Liver (tissue), 9 donors: ENCODE data around the gene CIB4. TPM values are rescaled to one million over a fixed set of nuclear protein-coding genes. Genes with fewer than 3 reads are reported as not detected.

Experiments
- DNase-seq: peaks from one replicate; pipeline ENCODE4 v3.0.0-alpha.2; 2017; ENCODE audit warnings: low spot score
- H3K27ac ChIP-seq, 2 donors: one replicate each; pipeline ENCODE4 v1.7.0; 2013; ENCODE audit warnings: inconsistent platforms in 2 of 2, low read length in 2 of 2, control low read depth in 1 of 2, low read depth in 1 of 2, mild to moderate bottlenecking in 1 of 2
- H3K27me3 ChIP-seq, 4 donors: one replicate each; pipeline versions ENCODE4 v1.6.1 to v1.7.0; 2013; ENCODE audit warnings: low read length in 3 of 4, inconsistent platforms in 1 of 4, mild to moderate bottlenecking in 1 of 4, moderate library complexity in 1 of 4; ENCODE audit not compliant: control insufficient read depth in 4 of 4, insufficient read depth in 4 of 4
- H3K36me3 ChIP-seq, 4 donors: one replicate each; pipeline versions ENCODE4 v1.6.1 to v1.7.0; 2013; ENCODE audit warnings: low read length in 3 of 4, mild to moderate bottlenecking in 3 of 4, low read depth in 1 of 4, moderate library complexity in 1 of 4; ENCODE audit not compliant: control insufficient read depth in 4 of 4, insufficient read depth in 3 of 4
- H3K4me1 ChIP-seq, 4 donors: one replicate each; pipeline versions ENCODE4 v1.6.1 to v1.7.0; 2013; ENCODE audit warnings: low read length in 3 of 4, mild to moderate bottlenecking in 3 of 4, moderate library complexity in 1 of 4; ENCODE audit not compliant: control insufficient read depth in 4 of 4, insufficient read depth in 4 of 4
- H3K4me3 ChIP-seq, 3 donors: one replicate each; pipeline versions ENCODE4 v1.6.1 to v1.7.0; 2013; ENCODE audit warnings: low read length in 3 of 3, control low read depth in 1 of 3, low read depth in 1 of 3, mild to moderate bottlenecking in 1 of 3
- H3K9ac ChIP-seq, 2 donors: one replicate each; pipeline ENCODE4 v1.7.0; 2013; ENCODE audit warnings: low read length in 2 of 2, mild to moderate bottlenecking in 2 of 2, moderate library complexity in 2 of 2, control low read depth in 1 of 2, low read depth in 1 of 2
- H3K9me3 ChIP-seq, 4 donors: one replicate each; pipeline versions ENCODE4 v1.6.1 to v1.7.0; 2013; ENCODE audit warnings: low read length in 3 of 4; ENCODE audit not compliant: control insufficient read depth in 4 of 4
- ATF3 ChIP-seq: IDR thresholded peaks from 2 replicates; pipeline ENCODE4 v1.6.1; 2016; ENCODE audit warnings: antibody characterized with exemption
- CTCF ChIP-seq: fragments of 150-350 bp; IDR thresholded peaks from 2 replicates; pipeline ENCODE4 v1.5.1; 2017; ENCODE audit warnings: improper control_type of control experiment, low read depth, low read length; ENCODE audit not compliant: missing input control
- EGR1 ChIP-seq, 2 donors: IDR thresholded peaks; 2 replicates each; pipeline ENCODE4 v1.6.1; 2016 to 2018; ENCODE audit warnings: antibody characterized with exemption in 2 of 2, low read depth in 2 of 2
- FOXA1 ChIP-seq: IDR thresholded peaks from 2 replicates; pipeline ENCODE4 v1.6.1; 2016; ENCODE audit warnings: antibody characterized with exemption
- FOXA2 ChIP-seq: IDR thresholded peaks from 2 replicates; pipeline ENCODE4 v1.6.1; 2016; ENCODE audit warnings: antibody characterized with exemption
- GABPA ChIP-seq, 2 donors: IDR thresholded peaks in 1 of 2; conservative IDR thresholded peaks in 1 of 2; 2 replicates each; pipeline ENCODE4 v1.6.1; 2016; ENCODE audit warnings: antibody characterized with exemption in 2 of 2, mild to moderate bottlenecking in 1 of 2, moderate library complexity in 1 of 2
- HNF4A ChIP-seq, 2 donors: conservative IDR thresholded peaks; 2 replicates each; pipeline ENCODE4 v1.6.1; 2016; ENCODE audit warnings: antibody characterized with exemption in 2 of 2, mild to moderate bottlenecking in 2 of 2
- HNF4G ChIP-seq: IDR thresholded peaks from 2 replicates; pipeline ENCODE4 v1.6.1; 2016; ENCODE audit warnings: antibody characterized with exemption
- JUND ChIP-seq, 2 donors: IDR thresholded peaks; 2 replicates each; pipeline ENCODE4 v1.6.1; 2016; ENCODE audit warnings: antibody characterized with exemption in 2 of 2
- MAX ChIP-seq: IDR thresholded peaks from 2 replicates; pipeline ENCODE4 v1.6.1; 2016; ENCODE audit warnings: antibody characterized with exemption
- NR2F2 ChIP-seq: IDR thresholded peaks from 2 replicates; pipeline ENCODE4 v1.6.1; 2016; ENCODE audit warnings: antibody characterized with exemption
- RAD21 ChIP-seq, 2 donors: IDR thresholded peaks; 2 replicates each; pipeline ENCODE4 v1.6.1; 2016; ENCODE audit warnings: antibody characterized with exemption in 2 of 2, mild to moderate bottlenecking in 2 of 2
- REST ChIP-seq: IDR thresholded peaks from 2 replicates; pipeline ENCODE4 v1.6.1; 2016; ENCODE audit warnings: antibody characterized with exemption, mild to moderate bottlenecking
- RXRA ChIP-seq, 2 donors: IDR thresholded peaks; 2 replicates each; pipeline ENCODE4 v1.6.1; 2017 to 2018; ENCODE audit warnings: antibody characterized with exemption in 2 of 2, mild to moderate bottlenecking in 1 of 2
- SP1 ChIP-seq: IDR thresholded peaks from 2 replicates; pipeline ENCODE4 v1.6.1; 2018; ENCODE audit warnings: antibody characterized with exemption, mild to moderate bottlenecking
- TAF1 ChIP-seq: conservative IDR thresholded peaks from 2 replicates; pipeline ENCODE4 v1.6.1; 2016; ENCODE audit warnings: antibody characterized with exemption, mild to moderate bottlenecking
- YY1 ChIP-seq: IDR thresholded peaks from 2 replicates; pipeline ENCODE4 v1.6.1; 2016; ENCODE audit warnings: antibody characterized with exemption, mild to moderate bottlenecking
- ZBTB33 ChIP-seq: IDR thresholded peaks from 2 replicates; pipeline ENCODE4 v1.6.1; 2016; ENCODE audit warnings: antibody characterized with exemption
- WGBS: extraction: QIAGEN DNeasy Blood & Tissue Kit; methylation state at CpG from one replicate; pipeline ENCODE4 v1.1.7; 2013; 5-methylcytosine and 5-hydroxymethylcytosine counted together
- polyA plus RNA-seq, 2 donors: library from polyadenylated mRNA; stranded (reverse) in 1 of 2; unstranded in 1 of 2; fragments of 200-250 nt in 1 of 2; fragments of >200 nt in 1 of 2; fragmentation: Nextera tagmentation in 1 of 2; extraction: Ambion mirVana in 1 of 2; gene quantifications; one replicate each; pipeline versions ENCODE4 v1.2.1 to v1.2.3, GENCODE V29; 2013 to 2015
- total RNA-seq, 2 donors: library from RNA; depleted of rRNA; stranded (reverse); fragments of >200 nt; gene quantifications; one replicate each; pipeline ENCODE4 v1.2.3, GENCODE V29; 2014
- donor health status: healthy.
- donor health status: healthy.
- donor health status: healthy.
- donor health status: healthy.
- donor health status: healthy.

CIB4 gene
- total and polyA plus RNA-seq, 4 donors = not detected

GRCh38 chr2:26578581-26578980 lies 62.6 kb downstream of the CIB4 start:
- Histone ChIP-seq H3K27me3 (no peaks in the 10 kb centered on the region), H3K36me3 (no peaks in the 10 kb centered on the region), H3K27ac (no peak overlapping the region), H3K9me3 (no peaks in the 10 kb centered on the region), H3K4me3 (no peak overlapping the region), H3K4me1 (no peaks in the 10 kb centered on the region), H3K9ac (no peak overlapping the region)
- TF ChIP-seq NR2F2 (no peak), REST (no peak), EGR1 (IDR thresholded peaks at IDR 0.05; ENCODE audit: low read depth in 2 of 2) (no peak), FOXA2 (no peak), SP1 (no peak), RXRA (IDR thresholded peaks at IDR 0.05) (no peak), GABPA (IDR thresholded peaks at IDR 0.05 in 1 of 2, conservative IDR thresholded peaks at IDR 0.05 in 1 of 2) (no peak), MAX (no peak), CTCF (no peak), HNF4A (conservative IDR thresholded peaks at IDR 0.05) (no peak), FOXA1 (no peak), RAD21 (IDR thresholded peaks at IDR 0.05) (no peak), ZBTB33 (no peak), TAF1 (no peak), JUND (IDR thresholded peaks at IDR 0.05) (no peak), HNF4G (no peak), ATF3 (no peak), YY1 (no peak)
- WGBS = 67% methylated on average over 5 of the region's 5 CpGs
- no peak for DNase-seq

GRCh38 chr2:26578113-26578458 lies 63.1 kb downstream of the CIB4 start:
- Histone ChIP-seq H3K9me3 (no peaks in the 10 kb centered on the region), H3K4me3 (no peak overlapping the region), H3K27ac (no peak overlapping the region), H3K27me3 (no peaks in the 10 kb centered on the region), H3K9ac (no peak overlapping the region), H3K36me3 (no peaks in the 10 kb centered on the region), H3K4me1 (no peaks in the 10 kb centered on the region)
- no peak for DNase-seq
- 62% methylated on average over 3 of the region's 3 CpGs for WGBS
- TF ChIP-seq ZBTB33 = no peak
- TF ChIP-seq FOXA2 = no peak
